HCT116 (cell line): Measurements from ENCODE around the gene NAA35. TPM values are rescaled to one million over a fixed set of nuclear protein-coding genes. Genes with fewer than 3 reads are reported as not detected.

Experiments used
- ATAC-seq: fragments of 200-7000 bp; cut with Tn5 transposase; 2 replicates; pipeline ENCODE4 v1.9.1; 2020; ENCODE audit warnings: mild to moderate bottlenecking, moderate library complexity
- BruUV-seq: library from RNA; stranded (reverse); fragments of 400-500 nt; replicated peaks from 2 replicates; lab custom pipeline; 2021; lab: Mats Ljungman, UMichigan
- CTCF ChIA-PET: fragments of 300-600 bp; sonication (Branson Sonifier 250); formaldehyde crosslinking; loops from one replicate; lab custom pipeline; 2021; ENCODE audit warnings: antibody characterized with exemption; lab: Charles Lee
- POLR2A ChIA-PET: fragments of 300-600, 350-600 bp; sonication (Branson Sonifier 250); formaldehyde crosslinking; loops from one replicate; lab custom pipeline; 2021; ENCODE audit warnings: antibody characterized with exemption; lab: Charles Lee
- RAD21 ChIA-PET, 2 experiments: fragments of 300-600 bp; sonication (Branson Sonifier 250); formaldehyde crosslinking; loops; one replicate each; lab custom pipeline; 2023; ENCODE audit warnings: low total read pairs in 2 of 2; ENCODE audit not compliant: uncharacterized antibody in 2 of 2, unreplicated experiment in 2 of 2, low non-redundant PET in 1 of 2; lab: Charles Lee
- DNase-seq: peaks from one replicate; pipeline ENCODE4 v3.0.0-alpha.2; 2010; ENCODE audit warnings: low read depth, low spot score
- H2AFZ ChIP-seq: fragments of 200-600 bp; shearing (Covaris generic), sonication (generic); 2 replicates; pipeline ENCODE4 v1.6.1; 2017; ENCODE audit warnings: low read depth, mixed run types, mixed read lengths, antibody characterized with exemption, low read length; ENCODE audit not compliant: poor library complexity, severe bottlenecking
- H3K27ac ChIP-seq: 2 replicates; pipeline ENCODE4 v1.5.1; 2012; ENCODE audit warnings: low read depth, low read length
- H3K27me3 ChIP-seq: fragments of 200-600 bp; sonication (generic); 2 replicates; pipeline ENCODE4 v1.6.1; 2016; ENCODE audit warnings: mixed run types, low read length, mixed read lengths; ENCODE audit not compliant: insufficient read depth
- H3K36me3 ChIP-seq, 2 experiments: fragments of 200-500 bp in 1 of 2; fragments of 200-600 bp in 1 of 2; sonication (Bioruptor generic) in 1 of 2; sonication (generic) in 1 of 2; 2 replicates each; pipeline versions ENCODE4 v1.5.1 to v1.6.1; 2014 to 2016; ENCODE audit warnings: low read length in 2 of 2, inconsistent platforms in 1 of 2, mixed read lengths in 1 of 2, mixed run types in 1 of 2; ENCODE audit not compliant: insufficient read depth in 2 of 2, control insufficient read depth in 1 of 2
- H3K4me1 ChIP-seq, 2 experiments: fragments of 200-600 bp in 1 of 2; sonication (generic) in 1 of 2; 2 replicates each; pipeline versions ENCODE4 v1.5.1 to v1.6.1; 2012 to 2017; ENCODE audit warnings: low read length in 2 of 2, inconsistent platforms in 1 of 2, mild to moderate bottlenecking in 1 of 2, mixed read lengths in 1 of 2, mixed run types in 1 of 2, moderate library complexity in 1 of 2; ENCODE audit not compliant: insufficient read depth in 2 of 2, control insufficient read depth in 1 of 2
- H3K4me2 ChIP-seq: fragments of 200-600 bp; sonication (generic); 2 replicates; pipeline ENCODE4 v1.6.1; 2017; ENCODE audit warnings: mixed run types, low read length, mixed read lengths
- H3K4me3 ChIP-seq, 2 experiments: fragments of 200-600 bp in 1 of 2; sonication (generic) in 1 of 2; replicated peaks in 1 of 2; 2 replicates each; pipeline ENCODE4 v1.5.1; 2011 to 2016; ENCODE audit warnings: low read length in 2 of 2, control low read depth in 1 of 2, low read depth in 1 of 2, mild to moderate bottlenecking in 1 of 2, mixed read lengths in 1 of 2, mixed run types in 1 of 2
- H3K79me2 ChIP-seq: fragments of 200-600 bp; sonication (generic); 2 replicates; pipeline ENCODE4 v1.6.1; 2017; ENCODE audit warnings: mild to moderate bottlenecking, mixed run types, low read length, moderate library complexity, mixed read lengths; ENCODE audit not compliant: insufficient read depth
- H3K9ac ChIP-seq: fragments of 200-600 bp; sonication (generic); 2 replicates; pipeline ENCODE4 v1.6.1; 2016; ENCODE audit warnings: low read length, mixed read lengths
- H3K9me2 ChIP-seq: fragments of 200-600 bp; sonication (generic), shearing (Covaris generic); 2 replicates; pipeline ENCODE4 v1.6.1; 2017; ENCODE audit warnings: mixed run types, mild to moderate bottlenecking, moderate library complexity; ENCODE audit not compliant: insufficient read depth
- H3K9me3 ChIP-seq, 2 experiments: fragments of 200-500 bp in 1 of 2; fragments of 200-600 bp in 1 of 2; sonication (Bioruptor generic) in 1 of 2; sonication (generic) in 1 of 2; 2 replicates each; pipeline ENCODE4 v1.6.1; 2014 to 2017; ENCODE audit warnings: low read length in 2 of 2, mixed read lengths in 2 of 2, inconsistent platforms in 1 of 2, low read depth in 1 of 2, mild to moderate bottlenecking in 1 of 2, mixed run types in 1 of 2, moderate library complexity in 1 of 2; ENCODE audit not compliant: control insufficient read depth in 1 of 2, insufficient read depth in 1 of 2
- H4K20me1 ChIP-seq: fragments of 200-600 bp; sonication (generic), shearing (Covaris generic); 2 replicates; pipeline ENCODE4 v1.6.1; 2017; ENCODE audit warnings: mixed run types, mild to moderate bottlenecking, moderate library complexity; ENCODE audit not compliant: insufficient read depth
- CEBPB ChIP-seq: IDR thresholded peaks from 2 replicates; pipeline ENCODE4 v1.6.1; 2012; ENCODE audit warnings: low read depth
- CTCF ChIP-seq, 3 experiments: fragments of 200-600 bp in 1 of 3; sonication (generic) in 1 of 3; IDR thresholded peaks in 2 of 3; conservative IDR thresholded peaks in 1 of 3; 2 replicates each; pipeline ENCODE4 v1.5.1; 2012 to 2017; ENCODE audit warnings: low read depth in 2 of 3, low read length in 2 of 3, antibody characterized with exemption in 1 of 3, borderline replicate concordance in 1 of 3, control low read depth in 1 of 3, mild to moderate bottlenecking in 1 of 3, mixed read lengths in 1 of 3, mixed run types in 1 of 3, moderate library complexity in 1 of 3; ENCODE audit not compliant: insufficient read depth in 1 of 3
- JUND ChIP-seq: IDR thresholded peaks from 2 replicates; pipeline ENCODE4 v1.6.1; 2012
- POLR2AphosphoS5 ChIP-seq: IDR thresholded peaks from 2 replicates; pipeline ENCODE4 v1.6.1; 2011; ENCODE audit warnings: mild to moderate bottlenecking, low read depth, low read length, moderate library complexity
- SIN3A ChIP-seq: IDR thresholded peaks from 2 replicates; pipeline ENCODE4 v1.6.1; 2012; ENCODE audit warnings: low read depth
- ZFX ChIP-seq: fragments of 450-650 bp; IDR thresholded peaks from 2 replicates; pipeline ENCODE4 v1.6.1; 2017
- intact Hi-C: fragments of 100-400 bp; cut with micrococcal nuclease; formaldehyde crosslinking; loops from 2 replicates; pipeline ENCODE4 v1.10.0; 2022
- total RNA-seq: library from RNA; stranded (reverse); gene quantifications from one replicate; pipeline ENCODE4 v1.2.1, GENCODE V29; 2021; ENCODE audit not compliant: unreplicated experiment
- TF ChIP-seq, protein P1 (sequence below): IDR thresholded peaks from 2 replicates; pipeline ENCODE4 v1.6.1; 2012; ENCODE audit warnings: low read depth

NAA35 gene
- total RNA-seq, 1 experiment from 2014 or later: 37.0 TPM

GRCh38 chr9:85895685-85896084 is 45.3 kb upstream of the NAA35 start (continued):
- TF ChIP-seq POLR2AphosphoS5: no peak
- no peak for TF ChIP-seq CTCF (IDR thresholded peaks at IDR 0.05 in 2 of 3, conservative IDR thresholded peaks at IDR 0.05 in 1 of 3; ENCODE audit: borderline replicate concordance in 1 of 3, insufficient read depth in 1 of 3, low read depth in 2 of 3, low read length in 2 of 3)
- TF ChIP-seq SIN3A: no peak
- TF ChIP-seq ZFX: no peak

- ChIA-PET CTCF (no interaction called here), POLR2A (no interaction called here), RAD21 (no interaction called here)
- intact Hi-C loops: no loop called here
- Histone ChIP-seq H4K20me1 (no peaks in the 10 kb centered on the region), H3K36me3 (no peaks in the 10 kb centered on the region), H3K4me3 (no peak overlapping the region), H2AFZ (no peak overlapping the region), H3K4me1 (no peaks in the 10 kb centered on the region), H3K9me3 (no peaks in the 10 kb centered on the region), H3K9ac (no peak overlapping the region), H3K9me2 (no peaks in the 10 kb centered on the region; the same call in 1 of the 2 replicates), H3K27me3 (no peaks in the 10 kb centered on the region), H3K4me2 (no peak overlapping the region), H3K27ac (no peak overlapping the region), H3K79me2 (no peaks in the 10 kb centered on the region)
- ATAC-seq (no peak), DNase-seq (no peak)
- no TSS peak for BruUV-seq
- TF ChIP-seq CTCF (IDR thresholded peaks at IDR 0.05 in 2 of 3, conservative IDR thresholded peaks at IDR 0.05 in 1 of 3; ENCODE audit: borderline replicate concordance in 1 of 3, insufficient read depth in 1 of 3, low read depth in 2 of 3, low read length in 2 of 3) (no peak), SIN3A (no peak), JUND (no peak), CEBPB (no peak)
- TF ChIP-seq, protein P1, sequence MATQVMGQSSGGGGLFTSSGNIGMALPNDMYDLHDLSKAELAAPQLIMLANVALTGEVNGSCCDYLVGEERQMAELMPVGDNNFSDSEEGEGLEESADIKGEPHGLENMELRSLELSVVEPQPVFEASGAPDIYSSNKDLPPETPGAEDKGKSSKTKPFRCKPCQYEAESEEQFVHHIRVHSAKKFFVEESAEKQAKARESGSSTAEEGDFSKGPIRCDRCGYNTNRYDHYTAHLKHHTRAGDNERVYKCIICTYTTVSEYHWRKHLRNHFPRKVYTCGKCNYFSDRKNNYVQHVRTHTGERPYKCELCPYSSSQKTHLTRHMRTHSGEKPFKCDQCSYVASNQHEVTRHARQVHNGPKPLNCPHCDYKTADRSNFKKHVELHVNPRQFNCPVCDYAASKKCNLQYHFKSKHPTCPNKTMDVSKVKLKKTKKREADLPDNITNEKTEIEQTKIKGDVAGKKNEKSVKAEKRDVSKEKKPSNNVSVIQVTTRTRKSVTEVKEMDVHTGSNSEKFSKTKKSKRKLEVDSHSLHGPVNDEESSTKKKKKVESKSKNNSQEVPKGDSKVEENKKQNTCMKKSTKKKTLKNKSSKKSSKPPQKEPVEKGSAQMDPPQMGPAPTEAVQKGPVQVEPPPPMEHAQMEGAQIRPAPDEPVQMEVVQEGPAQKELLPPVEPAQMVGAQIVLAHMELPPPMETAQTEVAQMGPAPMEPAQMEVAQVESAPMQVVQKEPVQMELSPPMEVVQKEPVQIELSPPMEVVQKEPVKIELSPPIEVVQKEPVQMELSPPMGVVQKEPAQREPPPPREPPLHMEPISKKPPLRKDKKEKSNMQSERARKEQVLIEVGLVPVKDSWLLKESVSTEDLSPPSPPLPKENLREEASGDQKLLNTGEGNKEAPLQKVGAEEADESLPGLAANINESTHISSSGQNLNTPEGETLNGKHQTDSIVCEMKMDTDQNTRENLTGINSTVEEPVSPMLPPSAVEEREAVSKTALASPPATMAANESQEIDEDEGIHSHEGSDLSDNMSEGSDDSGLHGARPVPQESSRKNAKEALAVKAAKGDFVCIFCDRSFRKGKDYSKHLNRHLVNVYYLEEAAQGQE: no peak
These were observed 43.1 kb upstream of the NAA35 start for GRCh38 chr9:85897848-85898247.
